Measurements from ENCODE around the gene TNNI2. TPM values are rescaled to one million over a fixed set of nuclear protein-coding genes. Genes with fewer than 3 reads are reported as not detected.

Gene TNNI2
- total RNA-seq, 2 experiments from 2014 or later: not detected

DNA sequence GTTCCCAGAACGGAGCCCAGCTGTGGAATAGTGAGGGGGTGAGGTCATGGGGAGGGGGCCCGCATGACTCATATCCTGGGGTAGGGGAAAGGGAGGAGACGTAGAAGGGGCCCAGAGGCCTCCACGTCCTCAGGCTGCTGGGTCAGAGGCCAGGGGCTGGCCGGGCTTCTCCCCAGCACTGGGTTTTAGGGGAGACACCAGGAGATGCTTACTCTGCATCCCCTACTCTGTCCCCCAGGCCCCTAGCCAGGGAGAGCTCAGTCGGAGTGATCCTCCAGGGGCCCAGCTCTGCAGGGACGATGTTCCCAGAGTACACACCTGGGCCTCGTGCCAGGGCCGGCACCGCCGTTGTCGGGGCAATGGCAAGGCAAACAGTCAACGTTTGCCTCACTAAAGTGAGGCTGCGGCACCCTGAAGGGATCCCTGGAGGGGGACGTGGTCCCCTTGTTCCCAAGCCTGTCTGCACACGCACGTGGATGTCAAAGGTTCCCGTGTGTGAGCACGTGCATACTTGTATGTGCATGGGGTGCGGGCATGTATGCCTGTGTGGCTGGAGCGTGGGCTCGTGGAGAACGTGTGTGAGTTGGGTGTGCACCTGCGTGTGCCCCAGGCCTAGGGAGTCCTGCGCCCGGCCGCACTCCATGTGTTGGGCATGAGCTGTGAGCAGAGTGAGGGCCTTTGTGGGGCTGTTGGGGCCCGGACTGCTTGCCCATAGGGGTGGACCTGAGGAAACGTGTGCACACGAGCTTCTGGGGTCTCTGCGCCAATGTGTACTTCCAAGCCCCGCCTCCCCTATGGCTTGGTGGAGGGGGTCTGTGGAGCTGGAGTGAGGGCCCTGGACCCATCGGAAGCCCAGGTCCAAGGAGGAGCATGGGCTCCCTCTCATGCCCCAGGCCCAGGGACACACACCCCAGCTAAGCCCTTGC lies 38.7 kb downstream of the TNNI2 start:
- intact Hi-C loops (cut with micrococcal nuclease): no loop called here
- Mint-ChIP-seq H3K27ac (peak overlapping the region; percentile 26), H3K4me1 (ENCODE audit: low read depth) (peaks cover 16% of the 10 kb centered on the region), H3K9me3 (no peaks in the 10 kb centered on the region), H3K27me3 (ENCODE audit: low read depth) (no peaks in the 10 kb centered on the region), H3K4me3 (no peak overlapping the region), H3K36me3 (ENCODE audit: low read depth) (peaks cover 1% of the 10 kb centered on the region)
- DNase-seq: no peak
- CTCF ChIA-PET: interaction anchor here (1.0 to 1.2 kb wide), 2 partner anchors 44 to 274 kb away, joined by 3 read pairs; no protein-coding TSS in a partner anchor

DNA sequence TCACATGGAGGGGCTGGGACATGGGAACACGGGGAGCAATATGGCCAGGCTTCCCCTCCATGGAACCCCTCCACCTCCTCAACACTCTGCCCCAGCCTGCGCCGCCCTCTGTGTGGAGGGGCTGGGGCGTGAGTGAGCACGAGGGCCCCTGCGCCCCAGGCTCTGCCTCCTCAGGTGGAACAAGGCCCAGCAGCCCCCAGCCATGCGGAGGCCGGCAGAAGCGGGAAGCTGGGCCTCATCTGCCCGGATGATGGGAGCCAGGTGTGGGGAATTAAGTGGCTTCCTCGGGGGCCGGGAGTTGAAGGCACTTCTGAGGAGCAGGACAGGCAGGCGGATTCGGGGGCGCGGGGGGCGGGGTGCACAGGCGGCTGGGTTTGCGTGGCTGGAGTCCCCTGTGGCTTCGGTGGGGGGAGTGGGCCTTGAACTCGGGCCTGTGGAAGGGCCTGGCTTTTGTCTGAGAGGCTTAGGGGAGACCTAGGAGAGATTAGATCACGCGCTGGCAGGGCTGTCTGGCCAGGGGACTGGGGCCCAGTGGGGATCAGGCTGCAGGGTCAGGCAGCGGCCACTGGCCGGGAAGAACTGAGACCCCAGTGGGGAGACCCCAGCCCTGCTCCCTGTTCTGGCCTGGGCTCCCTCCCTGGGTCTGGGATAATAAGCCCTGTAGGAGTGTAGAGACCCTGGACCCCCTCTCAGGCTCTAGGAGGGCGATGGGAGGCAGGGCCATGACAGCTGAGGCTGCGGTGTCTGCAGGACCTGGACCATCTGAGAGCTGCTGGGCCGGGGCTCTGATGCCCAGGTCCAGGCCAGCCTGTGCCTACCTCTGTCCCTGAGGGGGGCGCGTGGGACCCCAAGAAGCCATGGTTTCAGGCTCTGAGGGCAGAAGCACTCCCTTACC lies 39.6 kb downstream of the TNNI2 start:
- peaks cover 1% of the 10 kb centered on the region for H3K36me3 Mint-ChIP-seq (ENCODE audit: low read depth)
- intact Hi-C loops (cut with micrococcal nuclease): no loop called here
- H3K4me3 Mint-ChIP-seq: no peak overlapping the region
- no peaks in the 10 kb centered on the region for H3K27me3 Mint-ChIP-seq (ENCODE audit: low read depth)
- H3K27ac Mint-ChIP-seq: no peak overlapping the region
- CTCF ChIA-PET: no interaction called here
- H3K4me1 Mint-ChIP-seq (ENCODE audit: low read depth): peaks cover 12% of the 10 kb centered on the region
- no peaks in the 10 kb centered on the region for H3K9me3 Mint-ChIP-seq
- no peak for DNase-seq

DNA sequence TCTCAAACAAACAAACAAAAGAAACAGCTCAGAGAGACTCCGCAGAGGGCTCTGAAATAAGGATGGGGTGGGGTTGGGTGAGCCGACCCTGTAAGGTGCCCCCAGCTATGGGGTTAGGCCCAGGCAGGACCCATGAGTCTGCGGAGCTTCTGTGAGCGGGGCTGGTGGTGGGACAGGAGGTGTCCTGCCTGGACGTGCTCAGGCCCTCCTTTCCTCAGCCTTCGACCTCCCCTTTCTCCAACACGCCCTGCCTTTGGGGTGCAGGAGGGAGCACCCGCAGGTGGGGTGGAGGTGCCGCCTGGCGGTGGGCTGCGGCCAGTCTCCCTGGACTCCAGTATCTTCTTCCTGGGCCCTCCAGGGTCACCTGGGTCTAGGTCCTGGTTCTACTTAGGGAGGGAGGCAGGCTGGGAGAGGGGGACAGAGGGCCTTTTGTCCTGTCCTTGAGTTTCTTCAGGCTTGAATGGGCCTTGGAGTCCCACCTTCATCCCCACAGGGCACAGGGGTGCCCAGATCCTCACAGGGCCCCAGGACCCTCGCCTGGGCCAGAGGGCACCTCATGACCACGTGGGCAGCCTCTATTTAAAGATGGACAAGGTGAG lies 40.7 kb downstream of the TNNI2 start:
- Mint-ChIP-seq H3K9me3 (no peaks in the 10 kb centered on the region), H3K36me3 (ENCODE audit: low read depth) (peaks cover 1% of the 10 kb centered on the region), H3K4me3 (no peak overlapping the region), H3K4me1 (ENCODE audit: low read depth) (peaks cover 10% of the 10 kb centered on the region), H3K27me3 (ENCODE audit: low read depth) (no peaks in the 10 kb centered on the region), H3K27ac (no peak overlapping the region)
- no peak for DNase-seq
- CTCF ChIA-PET: no interaction called here
- intact Hi-C loops (cut with micrococcal nuclease): no loop called here

DNA sequence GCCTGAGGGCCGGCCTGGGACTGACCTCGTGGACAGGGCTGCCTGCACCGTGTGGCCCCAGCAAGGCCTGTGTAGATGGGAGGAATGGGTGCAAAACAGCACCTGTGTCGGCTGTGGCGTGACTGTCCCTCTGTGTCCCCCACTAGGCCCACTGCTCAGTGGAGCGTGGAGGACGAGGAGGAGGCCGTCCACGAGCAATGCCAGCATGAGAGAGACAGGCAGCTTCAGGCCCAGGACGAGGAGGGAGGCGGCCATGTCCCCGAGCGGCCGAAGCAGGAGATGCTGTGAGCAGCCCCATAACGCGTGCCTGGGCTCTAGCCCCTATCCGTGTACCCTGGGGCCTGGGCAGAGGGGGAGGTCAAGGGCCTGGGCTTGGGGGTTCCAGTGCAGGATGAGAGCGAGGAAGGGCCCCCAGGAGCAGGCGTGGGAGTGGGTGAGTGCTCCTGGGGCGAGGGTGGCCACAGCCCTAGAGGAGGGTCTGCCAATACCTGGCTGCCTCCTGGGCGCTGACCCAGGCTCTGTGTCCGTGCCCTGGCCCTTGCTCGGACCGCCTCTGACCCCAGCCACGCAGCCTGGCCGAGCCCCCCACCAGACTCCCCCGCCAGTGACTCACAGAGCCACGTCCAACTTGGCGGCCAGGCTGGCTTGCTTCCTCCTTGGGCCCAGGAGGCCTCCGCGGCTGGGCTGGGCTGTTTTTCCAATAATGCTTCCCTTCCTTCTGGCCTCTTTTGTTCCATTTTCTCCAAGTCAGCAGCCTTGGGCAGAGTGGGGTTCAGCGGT lies 41.4 kb downstream of the TNNI2 start:
- CTCF ChIA-PET: no interaction called here
- no peaks in the 10 kb centered on the region for H3K27me3 Mint-ChIP-seq (ENCODE audit: low read depth)
- H3K27ac Mint-ChIP-seq: peak overlapping the region; percentile 72
- no peak overlapping the region for H3K4me3 Mint-ChIP-seq
- peaks cover 1% of the 10 kb centered on the region for H3K36me3 Mint-ChIP-seq (ENCODE audit: low read depth)
- intact Hi-C loops (cut with micrococcal nuclease): loop anchor here (5.0 to 10.0 kb wide), 2 partner anchors 37 to 45 kb away; partner anchors contain the start of genes SYT8, TNNI2 and TNNT3
- H3K4me1 Mint-ChIP-seq (ENCODE audit: low read depth): peaks cover 9% of the 10 kb centered on the region
- H3K9me3 Mint-ChIP-seq: no peaks in the 10 kb centered on the region
- DNase-seq: no peak

DNA sequence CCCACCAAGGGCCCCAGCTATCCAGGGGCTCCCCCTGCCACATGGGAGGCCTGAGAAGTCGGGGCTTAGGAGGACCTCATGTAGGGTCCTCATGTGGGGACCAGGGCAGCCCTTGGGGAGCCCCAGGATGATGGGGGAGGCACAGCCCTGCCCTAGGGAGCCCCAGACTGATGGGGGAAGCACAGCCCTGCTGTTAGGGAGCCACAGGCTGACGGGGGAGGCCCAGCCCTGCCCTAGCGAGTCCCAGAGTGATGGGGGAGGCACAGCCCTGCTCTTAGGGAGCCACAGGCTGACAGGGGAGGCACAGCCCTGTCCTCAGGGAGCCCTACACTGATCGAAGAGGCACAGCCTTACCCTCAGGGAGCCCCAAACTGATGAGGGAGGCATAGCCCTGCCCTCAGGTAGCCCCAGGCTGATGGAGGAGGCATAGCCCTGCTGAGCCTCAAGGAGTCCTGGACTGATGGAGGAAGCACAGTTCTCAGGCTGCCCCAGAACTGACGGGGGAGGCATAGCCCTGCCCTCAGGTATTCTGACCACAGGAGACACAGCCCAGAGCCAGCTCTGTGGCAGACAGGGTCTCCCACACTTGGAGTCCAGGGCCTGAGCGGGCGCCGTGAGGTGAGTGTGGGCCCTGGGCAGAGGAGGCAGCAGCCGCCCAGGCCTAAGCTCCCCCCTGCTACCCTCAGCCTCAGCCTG lies 42.1 kb downstream of the TNNI2 start:
- peaks cover 6% of the 10 kb centered on the region for H3K4me1 Mint-ChIP-seq (ENCODE audit: low read depth)

DNA sequence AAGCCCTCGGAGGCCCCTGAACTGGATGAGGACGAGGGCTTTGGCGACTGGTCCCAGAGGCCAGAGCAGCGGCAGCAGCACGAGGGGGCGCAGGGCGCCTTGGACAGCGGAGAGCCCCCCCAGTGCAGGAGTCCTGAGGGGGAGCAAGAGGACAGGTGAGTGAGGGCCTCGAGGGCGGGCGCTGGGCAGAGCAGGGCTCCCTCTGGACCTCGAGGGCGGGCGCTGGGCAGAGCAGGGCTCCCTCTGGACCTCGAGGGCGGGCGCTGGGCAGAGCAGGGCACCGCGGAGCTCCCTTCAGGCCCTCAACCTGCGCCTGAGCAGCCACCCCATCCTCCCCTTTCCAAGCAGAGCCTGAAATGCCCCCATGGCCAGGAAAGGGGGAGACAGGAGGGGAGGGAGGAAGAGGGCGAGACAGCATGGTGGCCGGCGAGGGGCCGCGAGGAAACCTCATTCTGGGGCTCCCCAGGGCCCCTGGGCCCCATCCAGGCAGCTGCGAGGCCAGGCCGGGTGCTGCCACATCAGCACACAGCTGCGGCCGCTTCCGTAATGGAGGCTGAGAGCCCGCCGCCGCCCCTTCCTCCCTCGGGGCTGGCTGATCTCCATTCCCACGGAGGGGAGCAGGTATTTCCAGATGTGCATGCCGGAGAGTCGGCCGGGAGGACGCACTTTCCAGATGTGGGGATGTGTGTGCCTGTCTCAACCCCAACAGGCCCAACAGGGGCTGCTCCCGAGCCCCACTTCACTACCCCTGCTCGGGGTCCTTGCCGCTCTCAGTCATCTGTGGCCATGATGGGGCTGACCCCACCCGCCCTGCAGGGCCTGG lies 42.9 kb downstream of the TNNI2 start:
- CTCF ChIA-PET: interaction anchor here (0.6 to 2.8 kb wide), 23 partner anchors 9 to 271 kb away, joined by 3 to 42 read pairs (median 5); partner anchors contain the start of genes LSP1 and PRR33
- no peaks in the 10 kb centered on the region for H3K27me3 Mint-ChIP-seq (ENCODE audit: low read depth)
- intact Hi-C loops (cut with micrococcal nuclease): loop anchor here (1.0 to 10.0 kb wide), 3 partner anchors 36 to 271 kb away; partner anchors contain the start of genes SYT8, TNNI2 and TNNT3
- peaks cover 6% of the 10 kb centered on the region for H3K4me1 Mint-ChIP-seq (ENCODE audit: low read depth)
- no peak overlapping the region for H3K4me3 Mint-ChIP-seq
- DNase-seq: no peak
- peaks cover 1% of the 10 kb centered on the region for H3K36me3 Mint-ChIP-seq (ENCODE audit: low read depth)
- no peak overlapping the region for H3K27ac Mint-ChIP-seq
- H3K9me3 Mint-ChIP-seq: no peaks in the 10 kb centered on the region

More for the DNA sequence above, 42.1 kb downstream of the TNNI2 start:
- Mint-ChIP-seq H3K27me3 (ENCODE audit: low read depth) (no peaks in the 10 kb centered on the region), H3K36me3 (ENCODE audit: low read depth) (peaks cover 1% of the 10 kb centered on the region), H3K9me3 (no peaks in the 10 kb centered on the region), H3K27ac (peak overlapping the region; percentile 72), H3K4me3 (no peak overlapping the region)
- intact Hi-C loops (cut with micrococcal nuclease): loop anchor here (5.0 to 10.0 kb wide), 2 partner anchors 36 to 46 kb away; partner anchors contain the start of genes SYT8, TNNI2 and TNNT3
- DNase-seq: no peak
- CTCF ChIA-PET: interaction anchor here (1.0 to 2.8 kb wide), 5 partner anchors 11 to 187 kb away, joined by 3 to 42 read pairs (median 12); partner anchors contain the start of gene LSP1

DNA sequence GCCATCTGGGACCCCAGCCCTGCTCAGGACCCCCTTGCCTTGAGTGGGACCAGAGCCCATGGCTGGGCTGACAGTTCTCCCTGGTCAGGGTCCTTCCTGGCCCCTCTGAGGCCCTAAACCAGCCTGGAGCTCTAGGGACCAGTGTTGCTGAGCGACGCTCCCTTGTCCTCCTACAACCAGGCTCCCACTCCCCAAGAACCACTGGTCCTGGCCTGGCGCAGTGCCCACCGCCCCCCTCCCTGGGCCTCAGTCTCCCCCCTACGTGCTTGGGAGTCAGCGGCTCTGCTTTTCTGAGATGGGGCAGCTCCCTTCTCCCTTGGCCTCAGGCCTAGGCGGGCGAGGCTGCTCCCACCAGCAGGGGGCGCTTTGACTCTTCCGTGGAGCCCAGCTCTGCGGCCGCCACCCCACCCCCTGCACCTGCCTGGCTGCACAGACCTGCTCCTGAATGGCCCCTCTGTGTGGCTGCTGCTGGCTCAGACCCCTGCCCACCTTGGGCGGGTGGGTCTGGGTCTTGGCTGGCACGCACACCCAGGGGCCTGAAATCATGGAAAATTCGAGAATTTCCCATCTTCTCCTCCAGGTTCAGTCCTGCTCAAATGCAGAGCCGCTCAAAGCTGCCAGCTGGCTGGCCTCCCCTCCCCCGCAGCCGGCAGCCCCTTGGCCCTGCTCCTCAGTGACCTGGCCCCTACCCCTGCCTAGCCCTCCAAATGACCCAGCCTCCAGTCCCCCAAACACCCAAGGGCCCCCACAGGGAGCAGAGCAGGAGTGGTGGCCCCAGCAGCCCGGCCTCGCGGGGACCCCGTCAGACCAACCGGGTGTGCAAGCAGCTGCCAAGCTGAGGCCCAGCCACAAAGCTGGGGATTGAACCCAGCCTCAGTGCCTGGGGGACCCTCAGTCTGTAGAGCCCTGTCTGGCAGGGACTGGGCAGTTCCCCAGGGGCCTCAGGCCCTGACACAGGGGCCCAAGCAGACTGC lies 43.8 kb downstream of the TNNI2 start:
- DNase-seq: peak; percentile 85
- Mint-ChIP-seq H3K4me3 (no peak overlapping the region), H3K36me3 (ENCODE audit: low read depth) (peaks cover 1% of the 10 kb centered on the region), H3K4me1 (ENCODE audit: low read depth) (peaks cover 4% of the 10 kb centered on the region), H3K27ac (no peak overlapping the region), H3K9me3 (no peaks in the 10 kb centered on the region), H3K27me3 (ENCODE audit: low read depth) (no peaks in the 10 kb centered on the region)
- CTCF ChIA-PET: interaction anchor here (0.6 to 2.8 kb wide), 23 partner anchors 8 to 270 kb away, joined by 3 to 42 read pairs (median 5); partner anchors contain the start of genes LSP1 and PRR33
- intact Hi-C loops (cut with micrococcal nuclease): loop anchor here (1.0 to 10.0 kb wide), 3 partner anchors 35 to 270 kb away; partner anchors contain the start of genes SYT8, TNNI2 and TNNT3

DNA sequence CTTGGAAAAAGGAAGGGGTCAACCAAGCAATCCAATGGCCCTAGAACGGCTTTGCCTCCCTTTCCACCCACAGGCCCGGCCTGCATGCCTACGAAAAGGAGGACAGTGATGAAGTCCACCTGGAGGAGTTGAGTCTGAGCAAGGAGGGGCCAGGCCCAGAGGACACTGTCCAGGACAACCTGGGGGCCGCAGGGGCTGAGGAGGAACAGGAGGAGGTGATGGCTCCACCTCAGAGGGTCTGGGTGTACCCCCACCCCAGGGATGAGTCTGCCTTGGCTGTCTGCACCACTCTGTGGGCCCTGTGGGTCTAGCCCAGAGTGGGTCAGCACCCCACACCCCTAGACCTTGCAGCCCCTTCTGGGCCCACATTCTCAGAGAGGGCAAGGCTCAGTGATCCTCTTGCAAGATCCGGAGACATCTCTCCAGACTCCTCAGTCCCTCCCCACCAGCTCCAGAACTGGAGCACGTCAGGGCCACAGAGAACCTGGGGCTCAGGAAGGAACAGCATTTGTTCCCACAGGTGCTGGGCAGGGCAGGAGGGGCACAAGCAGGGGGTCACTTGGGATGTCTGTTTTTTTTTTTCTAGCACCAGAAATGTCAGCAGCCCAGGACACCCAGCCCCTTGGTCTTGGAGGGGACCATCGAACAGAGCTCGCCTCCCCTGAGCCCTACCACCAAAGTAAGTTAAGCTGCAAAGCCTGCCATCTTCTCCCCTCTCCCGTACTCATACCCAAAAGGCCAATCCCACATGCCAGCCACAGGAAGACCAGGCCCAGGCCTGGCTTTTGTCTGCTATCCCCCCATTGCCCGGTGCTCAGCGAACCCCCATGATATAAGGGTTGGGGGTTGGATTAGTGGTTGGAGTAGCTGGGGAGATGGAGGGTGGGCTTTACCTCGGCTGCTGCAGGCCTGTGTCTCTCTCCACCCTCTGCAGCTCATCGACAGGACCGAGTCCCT lies 44.8 kb downstream of the TNNI2 start:
- no peak overlapping the region for H3K27ac Mint-ChIP-seq
- H3K4me3 Mint-ChIP-seq: no peak overlapping the region
- H3K27me3 Mint-ChIP-seq (ENCODE audit: low read depth): no peaks in the 10 kb centered on the region
- peaks cover 1% of the 10 kb centered on the region for H3K36me3 Mint-ChIP-seq (ENCODE audit: low read depth)
- intact Hi-C loops (cut with micrococcal nuclease): loop anchor here (5.0 to 10.0 kb wide), 2 partner anchors 34 to 49 kb away; partner anchors contain the start of genes SYT8, TNNI2 and TNNT3
- H3K4me1 Mint-ChIP-seq (ENCODE audit: low read depth): peaks cover 5% of the 10 kb centered on the region
- no peak for DNase-seq
- no peaks in the 10 kb centered on the region for H3K9me3 Mint-ChIP-seq
- CTCF ChIA-PET: interaction anchor here (0.7 to 2.8 kb wide), 10 partner anchors 7 to 269 kb away, joined by 3 to 42 read pairs (median 10); partner anchors contain the start of genes LSP1 and PRR33
